GM12878 (cell line): ENCODE measurements around the gene TNPO2. TPM values are rescaled to one million over a fixed set of nuclear protein-coding genes. Genes with fewer than 3 reads are reported as not detected.
A peak's percentile ranks its signal among the peaks of the same experiment; 100 is the strongest.

Experiments used
- ATAC-seq: fragments of 200-7000 bp; cut with Tn5 transposase; 3 replicates; pipeline ENCODE4 v1.9.1; 2020; ENCODE audit warnings: mild to moderate bottlenecking, moderate library complexity
- BruUV-seq: library from RNA; stranded (reverse); fragments of 400-500 nt; replicated peaks from 2 replicates; lab custom pipeline; 2021; lab: Mats Ljungman, UMichigan
- CTCF ChIA-PET: fragments of 300-600 bp; sonication (Branson Sonifier 250); formaldehyde crosslinking; extraction: SDS; loops from one replicate; lab custom pipeline; 2021; ENCODE audit warnings: inconsistent platforms; lab: Yijun Ruan, JAX
- POLR2A ChIA-PET: fragments of 350-600 bp; formaldehyde crosslinking; extraction: SDS; loops from one replicate; lab custom pipeline; 2021; ENCODE audit warnings: inconsistent platforms; lab: Charles Lee
- RAD21 ChIA-PET: fragments of 300-600 bp; sonication (Branson Sonifier 250); formaldehyde crosslinking; loops from one replicate; lab custom pipeline; 2023; ENCODE audit warnings: antibody characterized with exemption; ENCODE audit not compliant: unreplicated experiment; lab: Charles Lee
- SMC1A ChIA-PET: fragments of 300-600 bp; sonication (Branson Sonifier 250); formaldehyde crosslinking; loops from one replicate; lab custom pipeline; 2023; ENCODE audit not compliant: unreplicated experiment, uncharacterized antibody; lab: Charles Lee
- DNase-seq: peaks from one replicate; pipeline ENCODE4 v3.0.0-alpha.2; 2011; ENCODE audit warnings: low read depth, low spot score
- FAIRE-seq: peaks from 3 replicates; lab custom pipeline; 2011; peaks lifted over from hg19 to GRCh38; lab: Jason Lieb, UNC
- H2AFZ ChIP-seq: 2 replicates; pipeline ENCODE4 v1.6.0; 2011; ENCODE audit warnings: low read depth, low read length, control low read depth; ENCODE audit not compliant: control insufficient read depth
- H3K27ac ChIP-seq: 2 replicates; pipeline ENCODE4 v1.5.1; 2011; ENCODE audit warnings: control low read depth; ENCODE audit not compliant: control insufficient read depth, insufficient read depth
- H3K27me3 ChIP-seq, 2 experiments: replicated peaks in 1 of 2; 2 replicates each; pipeline versions ENCODE4 v1.6.0 to v1.6.1; 2011; ENCODE audit warnings: low read length in 1 of 2; ENCODE audit not compliant: control insufficient read depth in 2 of 2, insufficient read depth in 2 of 2
- H3K36me3 ChIP-seq, 2 experiments: 2 replicates each; pipeline ENCODE4 v1.5.1; 2011; ENCODE audit warnings: low read length in 1 of 2; ENCODE audit not compliant: control insufficient read depth in 2 of 2, insufficient read depth in 2 of 2
- H3K4me1 ChIP-seq: 2 replicates; pipeline ENCODE4 v1.6.1; 2011; ENCODE audit warnings: mild to moderate bottlenecking, low read length, moderate library complexity, mixed read lengths; ENCODE audit not compliant: control insufficient read depth, insufficient read depth
- H3K4me2 ChIP-seq: 2 replicates; pipeline ENCODE4 v1.6.0; 2011; ENCODE audit warnings: control low read depth; ENCODE audit not compliant: control insufficient read depth, insufficient read depth
- H3K4me3 ChIP-seq: fragments of 200-600 bp; sonication (generic); 2 replicates; pipeline ENCODE4 v1.5.1; 2016
- H3K79me2 ChIP-seq: 2 replicates; pipeline ENCODE4 v1.6.0; 2011; ENCODE audit warnings: low read length; ENCODE audit not compliant: control insufficient read depth, insufficient read depth
- H3K9ac ChIP-seq: 2 replicates; pipeline ENCODE4 v1.8.0; 2011; ENCODE audit warnings: low read length, control low read depth, mixed read lengths; ENCODE audit not compliant: control insufficient read depth, insufficient read depth
- H3K9me3 ChIP-seq: replicated peaks from 3 replicates; pipeline ENCODE4 v1.5.1; 2011; ENCODE audit warnings: mild to moderate bottlenecking, low read length; ENCODE audit not compliant: control insufficient read depth, insufficient read depth
- H4K20me1 ChIP-seq: 2 replicates; pipeline ENCODE4 v1.6.0; 2011; ENCODE audit not compliant: control insufficient read depth, insufficient read depth
- ASH2L ChIP-seq: fragments of 300-600, 200-600 bp; sonication (generic); IDR thresholded peaks from 2 replicates; pipeline ENCODE4 v1.6.1; 2017; ENCODE audit warnings: low read depth, mild to moderate bottlenecking, borderline replicate concordance
- DPF2 ChIP-seq: fragments of 450-650 bp; IDR thresholded peaks from 2 replicates; pipeline ENCODE4 v1.6.1; 2017; ENCODE audit warnings: mild to moderate bottlenecking
- EGR1 ChIP-seq, 2 experiments: IDR thresholded peaks; 1 replicate in 1 of 2; 2 replicates in 1 of 2; pipeline ENCODE4 v1.6.1; 2011 to 2012; ENCODE audit warnings: low read depth in 2 of 2, low read length in 2 of 2, borderline replicate concordance in 1 of 2, mild to moderate bottlenecking in 1 of 2, moderate library complexity in 1 of 2
- JUNB ChIP-seq: IDR thresholded peaks from 2 replicates; pipeline ENCODE4 v1.6.1; 2016; ENCODE audit warnings: antibody characterized with exemption, mild to moderate bottlenecking
- MTA2 ChIP-seq: fragments of 450-650 bp; IDR thresholded peaks from 2 replicates; pipeline ENCODE4 v1.6.1; 2016; ENCODE audit warnings: low read depth, mild to moderate bottlenecking, moderate library complexity
- MXI1 ChIP-seq: fragments of 150-350 bp; IDR thresholded peaks from 2 replicates; pipeline ENCODE4 v1.6.1; 2011; ENCODE audit warnings: low read depth, mild to moderate bottlenecking, inconsistent platforms, low read length, improper control_type of control experiment
- POLR2A ChIP-seq: IDR thresholded peaks from 2 replicates; pipeline ENCODE4 v1.6.1; 2011; ENCODE audit warnings: low read depth, mild to moderate bottlenecking, low read length
- RBBP5 ChIP-seq: fragments of 200-600 bp; sonication (generic); conservative IDR thresholded peaks from 2 replicates; pipeline ENCODE4 v1.6.1; 2016
- SUPT20H ChIP-seq: IDR thresholded peaks from 2 replicates; pipeline ENCODE4 v1.6.1; 2011; ENCODE audit warnings: low read depth, mild to moderate bottlenecking, low read length, moderate library complexity, borderline replicate concordance; ENCODE audit not compliant: control insufficient read depth
- ZBED1 ChIP-seq: IDR thresholded peaks from 2 replicates; pipeline ENCODE4 v1.6.1; 2016; ENCODE audit warnings: borderline replicate concordance
- ZNF207 ChIP-seq: fragments of 450-650 bp; IDR thresholded peaks from 2 replicates; pipeline ENCODE4 v1.6.1; 2014; ENCODE audit warnings: antibody characterized with exemption, mild to moderate bottlenecking, borderline replicate concordance
- ZNF622 ChIP-seq: fragments of 450-650 bp; IDR thresholded peaks from 2 replicates; pipeline ENCODE4 v1.6.1; 2017; ENCODE audit warnings: mild to moderate bottlenecking, inconsistent platforms
- WGBS: methylation state at CpG from one replicate; pipeline ENCODE4 v1.1.6; 2016; ENCODE audit warnings: low lambda C conversion rate; ENCODE audit not compliant: insufficient replicate concordance, insufficient coverage; ENCODE audit errors: missing lambda C conversion rate; 5-methylcytosine and 5-hydroxymethylcytosine counted together
- in situ Hi-C: fragments of 300-500 bp; cut with MboI; formaldehyde crosslinking; loops from 9 replicates; pipeline ENCODE4 v1.14.3; 2018; ENCODE audit warnings: mixed read lengths
- intact Hi-C: fragments of 100-400 bp; cut with micrococcal nuclease; formaldehyde crosslinking; loops from one replicate; pipeline ENCODE4 v1.14.2; 2022; ENCODE audit not compliant: unreplicated experiment
- polyA plus RNA-seq, 11 experiments: library from polyadenylated mRNA; depleted of rRNA in 4 of 11; unstranded in 6 of 11; stranded (reverse) in 5 of 11; fragments of >200 nt; fragmentation: Nextera tagmentation in 4 of 11; fragmentation: Illumina TruSeq in 1 of 11; extraction: Ambion mirVana in 4 of 11; extraction: Trizol in 1 of 11; gene quantifications; 1 replicate in 1 of 11; 2 replicates in 10 of 11; pipeline versions ENCODE4 v1.2.1 to v1.2.3, GENCODE V29; 2011 to 2016; ENCODE audit warnings: inconsistent platforms in 2 of 11, missing spikeins in 2 of 11, low read depth in 1 of 11
- total RNA-seq, 4 experiments: library from RNA; depleted of rRNA in 3 of 4; stranded (reverse); fragments of >200 nt in 3 of 4; fragmentation: Illumina TruSeq in 1 of 4; extraction: Trizol in 1 of 4; gene quantifications; 2 replicates each; pipeline versions ENCODE4 v1.2.1 to v1.2.3, GENCODE V29; 2013 to 2021
- TF ChIP-seq, protein P1 (sequence below): fragments of 450-650 bp; IDR thresholded peaks from 2 replicates; pipeline ENCODE4 v1.6.1; 2017; ENCODE audit warnings: mild to moderate bottlenecking
- TF ChIP-seq, protein P2 (sequence below): fragments of 450-650 bp; IDR thresholded peaks from 2 replicates; pipeline ENCODE4 v1.6.1; 2018; ENCODE audit warnings: borderline replicate concordance, mild to moderate bottlenecking; ENCODE audit not compliant: partially characterized antibody

Gene TNPO2
- total and polyA plus RNA-seq, 10 of the 15 experiments (the other 5 are each of a cell fraction or from before 2014, with no cell fraction given), result 5.5 to 99.7 (median 29.6) TPM

DNA sequence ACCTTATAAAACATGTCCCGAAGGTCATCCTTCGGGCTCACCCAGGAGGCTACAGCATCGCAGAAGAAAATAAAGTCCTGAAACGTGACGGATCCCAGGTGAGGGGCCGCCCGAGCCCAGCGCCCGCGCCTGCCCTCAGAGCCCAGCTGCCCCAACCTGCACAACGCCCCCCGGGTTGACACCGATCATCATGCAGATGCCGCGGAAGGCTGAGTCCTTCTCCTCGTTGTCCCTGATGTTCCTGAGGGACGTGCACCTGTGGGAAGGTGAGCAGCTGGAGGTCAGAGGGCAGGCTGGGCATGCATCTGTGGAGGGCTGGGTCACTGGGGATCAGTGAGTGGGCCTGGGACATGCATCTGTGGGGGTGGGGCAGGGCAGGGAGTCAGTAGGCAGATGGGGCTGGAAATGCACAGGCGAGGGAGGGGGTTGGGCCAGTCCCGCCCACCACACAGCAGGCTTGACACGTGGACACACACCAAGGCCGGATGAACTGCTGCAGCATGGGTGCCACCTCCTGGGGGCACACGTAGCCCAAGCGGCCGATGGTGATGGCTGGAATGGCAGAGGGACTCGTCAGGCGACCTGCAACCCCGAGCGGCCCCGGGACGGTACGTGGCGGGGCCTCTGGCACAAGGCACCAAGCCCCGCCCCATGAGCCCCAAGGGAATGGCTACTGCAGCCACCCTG, 22.0 kb downstream of the TNPO2 start:
- Histone ChIP-seq H3K9me3 (no peaks in the 10 kb centered on the region), H4K20me1 (no peaks in the 10 kb centered on the region), H3K4me3 (no peak overlapping the region), H3K36me3 (peaks cover 24 to 44% of the 10 kb centered on the region in 2 experiments), H3K27me3 (no peaks in the 10 kb centered on the region), H3K4me1 (peaks cover 4% of the 10 kb centered on the region), H2AFZ (no peak overlapping the region), H3K79me2 (no peaks in the 10 kb centered on the region), H3K27ac (no peak overlapping the region), H3K9ac (no peak overlapping the region), H3K4me2 (no peak overlapping the region)
- WGBS, result 92% methylated on average over 33 of the region's 33 CpGs
- in situ Hi-C loops, result no loop called here
- SMC1A ChIA-PET, result no interaction called here
- FAIRE-seq (no peak), DNase-seq (no peak), ATAC-seq (no peak)
- POLR2A ChIA-PET, result no interaction called here
- intact Hi-C loops, result no loop called here
- BruUV-seq, result no TSS peak
- RAD21 ChIA-PET, result no interaction called here
- CTCF ChIA-PET, result interaction anchor here (0.5 kb wide), 1 partner anchor 59 kb away, joined by 3 read pairs; no protein-coding TSS in a partner anchor
- 0 out of 2 replicates have a peak, but pooled peaks have one; percentile 12 for TF ChIP-seq POLR2A
- TF ChIP-seq ASH2L, result no peak
- TF ChIP-seq MXI1, result no peak

- no peak for ATAC-seq
- WGBS, result 75% methylated on average over 6 of the region's 6 CpGs
- H3K9me3 ChIP-seq, result no peaks in the 10 kb centered on the region
- peaks cover 9% of the 10 kb centered on the region for H3K4me1 ChIP-seq
- ChIA-PET CTCF (interaction anchor here (1.7 kb wide), 1 partner anchor 38 kb away, joined by 4 read pairs; the partner anchor contains the start of gene GET3), RAD21 (interaction anchor here (0.5 kb wide), 1 partner anchor 409 kb away, joined by 3 read pairs; no protein-coding TSS in a partner anchor), SMC1A (no interaction called here), POLR2A (no interaction called here)
- intact Hi-C loops (no loop called here), in situ Hi-C loops (no loop called here)
- no peaks in the 10 kb centered on the region for H3K27me3 ChIP-seq
- H3K27ac ChIP-seq, result no peak overlapping the region
- H3K4me2 ChIP-seq, result peak overlapping the region; percentile 96; the same call in 1 of the 2 replicates
- BruUV-seq, result no TSS peak
- H2AFZ ChIP-seq, result no peak overlapping the region
- peaks cover 12 to 21% of the 10 kb centered on the region in 2 experiments for H3K36me3 ChIP-seq
- FAIRE-seq, result no peak
- no peak overlapping the region for H3K9ac ChIP-seq
- H4K20me1 ChIP-seq, result no peaks in the 10 kb centered on the region
- no peak overlapping the region for H3K4me3 ChIP-seq
- no peak for DNase-seq
- H3K79me2 ChIP-seq, result no peaks in the 10 kb centered on the region
- TF ChIP-seq EGR1 (IDR thresholded peaks at IDR 0.05; ENCODE audit: borderline replicate concordance in 1 of 2, low read depth in 2 of 2, low read length in 2 of 2) (no peak), MTA2 (no peak), RBBP5 (no peak), JUNB (no peak), ZNF622 (no peak), ZBED1 (no peak), DPF2 (no peak), ZNF207 (no peak), SUPT20H (no peak)
- TF ChIP-seq, protein P1, sequence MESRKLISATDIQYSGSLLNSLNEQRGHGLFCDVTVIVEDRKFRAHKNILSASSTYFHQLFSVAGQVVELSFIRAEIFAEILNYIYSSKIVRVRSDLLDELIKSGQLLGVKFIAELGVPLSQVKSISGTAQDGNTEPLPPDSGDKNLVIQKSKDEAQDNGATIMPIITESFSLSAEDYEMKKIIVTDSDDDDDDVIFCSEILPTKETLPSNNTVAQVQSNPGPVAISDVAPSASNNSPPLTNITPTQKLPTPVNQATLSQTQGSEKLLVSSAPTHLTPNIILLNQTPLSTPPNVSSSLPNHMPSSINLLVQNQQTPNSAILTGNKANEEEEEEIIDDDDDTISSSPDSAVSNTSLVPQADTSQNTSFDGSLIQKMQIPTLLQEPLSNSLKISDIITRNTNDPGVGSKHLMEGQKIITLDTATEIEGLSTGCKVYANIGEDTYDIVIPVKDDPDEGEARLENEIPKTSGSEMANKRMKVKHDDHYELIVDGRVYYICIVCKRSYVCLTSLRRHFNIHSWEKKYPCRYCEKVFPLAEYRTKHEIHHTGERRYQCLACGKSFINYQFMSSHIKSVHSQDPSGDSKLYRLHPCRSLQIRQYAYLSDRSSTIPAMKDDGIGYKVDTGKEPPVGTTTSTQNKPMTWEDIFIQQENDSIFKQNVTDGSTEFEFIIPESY, result no peak
- TF ChIP-seq, protein P2, sequence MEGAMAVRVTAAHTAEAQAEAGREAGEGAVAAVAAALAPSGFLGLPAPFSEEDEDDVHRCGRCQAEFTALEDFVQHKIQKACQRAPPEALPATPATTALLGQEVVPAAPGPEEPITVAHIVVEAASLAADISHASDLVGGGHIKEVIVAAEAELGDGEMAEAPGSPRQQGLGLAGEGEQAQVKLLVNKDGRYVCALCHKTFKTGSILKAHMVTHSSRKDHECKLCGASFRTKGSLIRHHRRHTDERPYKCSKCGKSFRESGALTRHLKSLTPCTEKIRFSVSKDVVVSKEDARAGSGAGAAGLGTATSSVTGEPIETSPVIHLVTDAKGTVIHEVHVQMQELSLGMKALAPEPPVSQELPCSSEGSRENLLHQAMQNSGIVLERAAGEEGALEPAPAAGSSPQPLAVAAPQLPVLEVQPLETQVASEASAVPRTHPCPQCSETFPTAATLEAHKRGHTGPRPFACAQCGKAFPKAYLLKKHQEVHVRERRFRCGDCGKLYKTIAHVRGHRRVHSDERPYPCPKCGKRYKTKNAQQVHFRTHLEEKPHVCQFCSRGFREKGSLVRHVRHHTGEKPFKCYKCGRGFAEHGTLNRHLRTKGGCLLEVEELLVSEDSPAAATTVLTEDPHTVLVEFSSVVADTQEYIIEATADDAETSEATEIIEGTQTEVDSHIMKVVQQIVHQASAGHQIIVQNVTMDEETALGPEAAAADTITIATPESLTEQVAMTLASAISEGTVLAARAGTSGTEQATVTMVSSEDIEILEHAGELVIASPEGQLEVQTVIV, result no peak
These were observed 25.6 kb downstream of the TNPO2 start for GRCh38 chr19:12698138-12698537.
